NCI-H2029 (cell line): ENCODE results near the gene HMSD.

Experiments
- DNase-seq: peaks from one replicate; lab custom pipeline; 2025; lab: John Stamatoyannopoulos, UW

The HMSD gene

GRCh38 chr18:63994783-63995399 is 45.8 kb downstream of the HMSD start:
- DNase-seq: no peak

DNA sequence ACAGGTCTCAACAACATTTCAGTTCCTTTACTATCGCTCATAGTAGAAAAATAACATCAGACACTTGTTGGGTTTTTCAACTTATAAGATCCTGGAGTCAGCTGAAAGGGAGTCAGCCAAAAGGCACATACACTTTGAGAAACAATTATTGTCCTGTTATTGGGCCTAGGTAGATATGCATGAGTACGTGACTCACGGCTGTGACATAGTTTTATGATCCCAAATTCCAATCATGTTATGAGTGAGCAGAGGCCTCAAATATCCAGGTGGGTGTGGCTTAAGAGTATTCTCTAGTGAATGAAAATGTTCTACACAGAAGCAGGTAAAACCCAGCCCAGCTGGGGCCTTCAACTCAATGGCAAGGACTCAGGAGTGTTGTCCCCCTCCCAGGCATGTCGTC is 47.9 kb downstream of the HMSD start:
- no peak for DNase-seq

DNA sequence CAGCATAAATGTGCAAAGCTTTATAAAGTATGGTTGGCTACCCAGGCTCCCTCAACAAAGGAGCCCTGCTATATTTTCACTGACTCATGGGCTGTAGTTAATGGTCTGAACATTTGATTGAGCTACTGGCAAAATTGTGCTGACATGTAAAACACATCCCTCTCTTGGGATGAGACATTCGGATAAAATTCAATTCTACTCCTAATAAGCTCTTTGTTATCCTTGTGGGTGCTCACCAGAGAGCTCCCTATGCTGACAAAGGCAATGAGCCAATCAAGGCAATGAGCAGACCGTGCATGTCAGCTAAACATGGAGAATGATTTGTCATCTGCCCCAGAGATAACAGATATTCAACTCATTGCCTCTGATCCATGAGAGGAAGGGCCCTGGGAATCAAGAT is 48.5 kb downstream of the HMSD start:
- no peak for DNase-seq

GRCh38 chr18:63999871-64000270 is 50.8 kb downstream of the HMSD start:
- DNase-seq: no peak

DNA sequence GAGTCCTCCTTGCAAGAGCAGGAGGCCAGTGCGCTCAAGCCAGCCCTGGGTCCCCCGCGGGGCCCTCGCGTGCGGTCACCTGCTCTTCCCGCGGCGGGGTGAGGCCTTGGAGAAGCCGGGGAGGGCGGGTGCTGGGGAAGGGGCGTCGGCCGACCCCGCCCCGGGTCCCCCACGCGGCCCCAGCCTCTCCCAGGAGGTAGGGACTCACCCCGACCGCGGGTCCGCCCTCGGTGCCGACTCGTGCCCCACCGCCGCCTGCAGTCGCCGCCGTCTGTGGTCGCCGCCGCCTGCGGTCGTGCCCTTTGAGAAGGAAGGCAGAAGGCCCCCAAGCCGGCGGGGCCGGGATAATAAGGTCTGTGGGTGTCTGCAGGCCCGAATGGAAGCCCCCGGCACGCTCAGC is 53.5 kb downstream of the HMSD start:
- DNase-seq: no peak

GRCh38 chr18:64009305-64009704 is 60.2 kb downstream of the HMSD start:
- no peak for DNase-seq
